HEK293T (cell line): ENCODE data around the gene DVL3.

ENCODE experiments used
- FOXA1 ChIP-seq: fragments of 450-650 bp; IDR thresholded peaks from 2 replicates; pipeline ENCODE4 v1.6.1; 2016; ENCODE audit warnings: mild to moderate bottlenecking
- SP1 ChIP-seq: fragments of 450-650 bp; IDR thresholded peaks from 2 replicates; pipeline ENCODE4 v1.6.1; 2017
- SUZ12 ChIP-seq: fragments of 450-650 bp; IDR thresholded peaks from 2 replicates; pipeline ENCODE4 v1.6.1; 2016; ENCODE audit warnings: mild to moderate bottlenecking

DNA sequence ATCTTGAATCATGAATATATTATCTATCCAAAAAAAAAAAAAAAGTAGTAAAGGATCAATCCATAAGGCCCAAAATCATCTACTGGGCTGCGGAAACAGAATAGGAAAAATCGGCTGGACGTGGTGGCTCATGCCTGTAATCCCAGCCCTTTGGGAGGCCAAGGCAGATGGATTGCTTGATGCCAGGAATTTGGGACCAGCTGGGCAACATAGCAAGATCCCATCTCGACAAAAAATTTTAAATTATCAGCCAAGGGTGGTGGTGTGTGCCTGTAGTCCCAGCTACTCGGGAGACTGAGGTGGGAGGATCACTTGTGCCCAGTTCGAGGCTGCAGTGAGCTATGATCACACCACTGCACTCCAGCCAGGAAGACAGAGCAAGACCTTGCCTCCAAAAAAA lies 6.1 kb upstream of the DVL3 start:
- TF ChIP-seq SUZ12, result no peak
- TF ChIP-seq SP1, result no peak
- no peak for TF ChIP-seq FOXA1
